Neural cell (in vitro differentiated cells): Measurements from ENCODE around the gene APBA2. TPM values are rescaled to one million over a fixed set of nuclear protein-coding genes. Genes with fewer than 3 reads are reported as not detected.

ENCODE experiments used
- H2AFZ ChIP-seq: fragments of 200-600, 300-800 bp; sonication (generic), shearing (Covaris generic); 2 replicates; pipeline ENCODE4 v1.6.0; 2014; ENCODE audit warnings: low read depth, mild to moderate bottlenecking, antibody characterized with exemption, low read length, moderate library complexity
- H3F3A ChIP-seq: fragments of 200-600 bp; shearing (Covaris generic); 2 replicates; pipeline ENCODE4 v1.6.1; 2016; ENCODE audit warnings: mild to moderate bottlenecking, moderate library complexity, mixed read lengths, antibody characterized with exemption, low read length; ENCODE audit not compliant: insufficient read depth, poor library complexity, severe bottlenecking
- H3K27ac ChIP-seq: fragments of 200-600, 300-800 bp; sonication (generic), shearing (Covaris generic); 2 replicates; pipeline ENCODE4 v1.5.1; 2014; ENCODE audit warnings: mild to moderate bottlenecking, low read length, moderate library complexity
- H3K27me3 ChIP-seq: fragments of 300-800, 200-600 bp; sonication (generic), shearing (Covaris generic); 2 replicates; pipeline ENCODE4 v1.6.0; 2014; ENCODE audit warnings: mild to moderate bottlenecking, low read depth, low read length, moderate library complexity; ENCODE audit not compliant: insufficient read depth
- H3K36me3 ChIP-seq: fragments of 300-800, 200-600 bp; sonication (generic), shearing (Covaris generic); 2 replicates; pipeline ENCODE4 v1.5.1; 2014; ENCODE audit warnings: mild to moderate bottlenecking, antibody characterized with exemption, low read length, moderate library complexity; ENCODE audit not compliant: insufficient read depth
- H3K4me2 ChIP-seq: fragments of 300-800, 200-600 bp; sonication (generic), shearing (Covaris generic); 2 replicates; pipeline ENCODE4 v1.6.0; 2014; ENCODE audit warnings: mild to moderate bottlenecking, low read length
- H3K4me3 ChIP-seq: fragments of 300-800, 200-600 bp; sonication (generic), shearing (Covaris generic); 2 replicates; pipeline ENCODE4 v1.5.1; 2014; ENCODE audit warnings: mild to moderate bottlenecking, low read length, moderate library complexity
- H3K79me2 ChIP-seq: fragments of 200-600 bp; shearing (Covaris generic); replicated peaks from 2 replicates; pipeline ENCODE4 v1.6.0; 2014; ENCODE audit warnings: mild to moderate bottlenecking, low read length, moderate library complexity; ENCODE audit not compliant: insufficient read depth
- H3K9ac ChIP-seq: fragments of 300-800, 200-600 bp; sonication (generic), shearing (Covaris generic); 2 replicates; pipeline ENCODE4 v1.6.1; 2016; ENCODE audit warnings: mild to moderate bottlenecking, low read length, mixed read lengths
- H3K9me2 ChIP-seq: fragments of 200-600 bp; shearing (Covaris generic); 2 replicates; pipeline ENCODE4 v1.6.1; 2016; ENCODE audit warnings: mild to moderate bottlenecking, low read length, mixed read lengths; ENCODE audit not compliant: insufficient read depth
- H3K9me3 ChIP-seq: fragments of 200-600, 300-800 bp; sonication (generic), shearing (Covaris generic); 2 replicates; pipeline ENCODE4 v1.6.1; 2016; ENCODE audit warnings: mild to moderate bottlenecking, mixed run types, low read length, moderate library complexity, mixed read lengths
- H4K20me1 ChIP-seq: fragments of 200-600 bp; shearing (Covaris generic); 2 replicates; pipeline ENCODE4 v1.6.1; 2016; ENCODE audit warnings: mild to moderate bottlenecking, mixed run types; ENCODE audit not compliant: insufficient read depth
- CTCF ChIP-seq: fragments of 450-650 bp; IDR thresholded peaks from 2 replicates; pipeline ENCODE4 v1.5.1; 2014; ENCODE audit warnings: antibody characterized with exemption, mild to moderate bottlenecking, moderate library complexity; ENCODE audit not compliant: poor library complexity, severe bottlenecking
- EP300 ChIP-seq: fragments of 450-650 bp; conservative IDR thresholded peaks from 2 replicates; pipeline ENCODE4 v1.6.1; 2014; ENCODE audit warnings: antibody characterized with exemption, mild to moderate bottlenecking, moderate library complexity; ENCODE audit not compliant: poor library complexity, severe bottlenecking
- EZH2 ChIP-seq: fragments of 200-600, 300-800 bp; shearing (Covaris generic), sonication (generic); IDR thresholded peaks from 2 replicates; pipeline ENCODE4 v1.6.1; 2014; ENCODE audit warnings: antibody characterized with exemption, low read length, borderline replicate concordance, mild to moderate bottlenecking; ENCODE audit not compliant: insufficient read depth, poor library complexity, severe bottlenecking
- MXI1 ChIP-seq: fragments of 450-650 bp; conservative IDR thresholded peaks from 2 replicates; pipeline ENCODE4 v1.6.1; 2014; ENCODE audit warnings: antibody characterized with exemption, mild to moderate bottlenecking; ENCODE audit not compliant: poor library complexity, severe bottlenecking
- POLR2AphosphoS5 ChIP-seq: IDR thresholded peaks from 2 replicates; pipeline ENCODE4 v1.6.1; 2012
- RAD21 ChIP-seq: fragments of 450-650 bp; conservative IDR thresholded peaks from 2 replicates; pipeline ENCODE4 v1.6.1; 2014; ENCODE audit warnings: antibody characterized with exemption, mild to moderate bottlenecking, moderate library complexity
- REST ChIP-seq: IDR thresholded peaks from 2 replicates; pipeline ENCODE4 v1.6.1; 2012; ENCODE audit warnings: borderline replicate concordance
- SMC3 ChIP-seq: fragments of 450-650 bp; conservative IDR thresholded peaks from 2 replicates; pipeline ENCODE4 v1.6.1; 2014; ENCODE audit warnings: antibody characterized with exemption, mild to moderate bottlenecking, moderate library complexity; ENCODE audit not compliant: poor library complexity
- TAF1 ChIP-seq: IDR thresholded peaks from 2 replicates; pipeline ENCODE4 v1.6.1; 2012; ENCODE audit warnings: low read depth
- polyA plus RNA-seq: library from polyadenylated mRNA; depleted of rRNA; stranded (reverse); fragments of >200 nt; gene quantifications from 2 replicates; pipeline ENCODE4 v1.2.3, GENCODE V29; 2014

APBA2 gene
- polyA plus RNA-seq, 1 donor from 2014 or later = 134 TPM

GRCh38 chr15:28986726-28987125, 101.0 kb downstream of the APBA2 start:
- Histone ChIP-seq H3K27me3 (no peaks in the 10 kb centered on the region), H3K4me3 (no peak overlapping the region), H3K79me2 (no peaks in the 10 kb centered on the region), H3K27ac (no peak overlapping the region), H3K4me2 (no peak overlapping the region), H4K20me1 (no peaks in the 10 kb centered on the region), H3K9ac (no peak overlapping the region), H2AFZ (no peak overlapping the region), H3K9me2 (no peaks in the 10 kb centered on the region), H3K9me3 (no peaks in the 10 kb centered on the region), H3F3A (no peaks in the 10 kb centered on the region), H3K36me3 (no peaks in the 10 kb centered on the region)
- TF ChIP-seq SMC3 = no peak
- no peak for TF ChIP-seq CTCF
- TF ChIP-seq EZH2 = no peak
- TF ChIP-seq RAD21 = no peak
- no peak for TF ChIP-seq TAF1
- TF ChIP-seq MXI1 = no peak
- no peak for TF ChIP-seq POLR2AphosphoS5
- no peak for TF ChIP-seq EP300
- TF ChIP-seq REST = no peak

GRCh38 chr15:28987337-28987736, 101.6 kb downstream of the APBA2 start:
- Histone ChIP-seq H3K9ac (no peak overlapping the region), H4K20me1 (no peaks in the 10 kb centered on the region), H3K79me2 (no peaks in the 10 kb centered on the region), H3K9me3 (no peaks in the 10 kb centered on the region), H3F3A (no peaks in the 10 kb centered on the region), H3K4me2 (no peak overlapping the region), H3K9me2 (no peaks in the 10 kb centered on the region), H3K27ac (no peak overlapping the region), H3K4me3 (no peak overlapping the region), H2AFZ (no peak overlapping the region), H3K27me3 (no peaks in the 10 kb centered on the region), H3K36me3 (no peaks in the 10 kb centered on the region)
- no peak for TF ChIP-seq RAD21
- no peak for TF ChIP-seq SMC3
- no peak for TF ChIP-seq POLR2AphosphoS5
- TF ChIP-seq EP300 = no peak
- TF ChIP-seq EZH2 = no peak
